22Rv1 (cell line): ENCODE results near the gene GCAT.

Experiments used
- H3K27ac ChIP-seq: fragments of 450-650 bp; 2 replicates; pipeline ENCODE4 v1.5.1; 2017
- ZFX ChIP-seq: fragments of 450-650 bp; IDR thresholded peaks from 2 replicates; pipeline ENCODE4 v1.6.1; 2017; ENCODE audit warnings: antibody characterized with exemption, borderline replicate concordance
- TF ChIP-seq, protein P1 (sequence below): fragments of 450-650 bp; IDR thresholded peaks from 2 replicates; pipeline ENCODE4 v1.5.1; 2017; ENCODE audit warnings: mild to moderate bottlenecking

The GCAT gene

DNA sequence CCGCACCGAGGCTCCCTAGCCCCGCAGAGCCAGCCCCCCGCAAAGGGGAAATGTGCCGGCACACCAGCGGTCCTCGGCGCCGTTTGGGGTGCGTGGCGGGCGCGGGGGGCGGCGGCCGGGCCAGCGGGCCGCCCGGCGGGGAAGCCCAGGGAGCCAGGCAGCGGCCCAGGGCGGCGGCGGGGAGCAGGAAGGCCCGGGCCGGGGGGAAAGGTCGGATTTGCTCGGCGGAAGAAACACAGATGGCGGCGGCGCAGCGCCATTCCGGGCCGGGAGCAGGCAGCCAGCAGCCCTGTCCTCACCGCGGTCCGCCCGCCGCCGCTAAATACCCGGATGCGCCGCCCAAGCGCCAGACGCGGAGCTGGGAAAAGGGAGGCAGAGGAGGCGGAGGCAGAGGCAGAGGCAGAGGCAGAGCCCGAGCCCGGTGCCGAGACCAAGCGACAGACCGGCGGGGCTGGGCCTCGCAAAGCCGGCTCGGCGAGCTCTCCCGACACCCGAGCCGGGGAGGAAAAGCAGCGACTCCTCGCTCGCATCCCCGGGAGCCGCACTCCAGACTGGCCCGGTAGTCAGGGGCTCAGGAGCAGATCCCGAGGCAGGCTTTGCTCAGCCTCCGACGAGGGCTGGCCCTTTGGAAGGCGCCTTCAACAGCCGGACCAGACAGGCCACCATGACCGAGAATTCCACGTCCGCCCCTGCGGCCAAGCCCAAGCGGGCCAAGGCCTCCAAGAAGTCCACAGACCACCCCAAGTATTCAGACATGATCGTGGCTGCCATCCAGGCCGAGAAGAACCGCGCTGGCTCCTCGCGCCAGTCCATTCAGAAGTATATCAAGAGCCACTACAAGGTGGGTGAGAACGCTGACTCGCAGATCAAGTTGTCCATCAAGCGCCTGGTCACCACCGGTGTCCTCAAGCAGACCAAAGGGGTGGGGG is 2.6 kb upstream of the GCAT start:
- H3K27ac ChIP-seq = peak overlapping the region; percentile 97
- TF ChIP-seq, protein P1, sequence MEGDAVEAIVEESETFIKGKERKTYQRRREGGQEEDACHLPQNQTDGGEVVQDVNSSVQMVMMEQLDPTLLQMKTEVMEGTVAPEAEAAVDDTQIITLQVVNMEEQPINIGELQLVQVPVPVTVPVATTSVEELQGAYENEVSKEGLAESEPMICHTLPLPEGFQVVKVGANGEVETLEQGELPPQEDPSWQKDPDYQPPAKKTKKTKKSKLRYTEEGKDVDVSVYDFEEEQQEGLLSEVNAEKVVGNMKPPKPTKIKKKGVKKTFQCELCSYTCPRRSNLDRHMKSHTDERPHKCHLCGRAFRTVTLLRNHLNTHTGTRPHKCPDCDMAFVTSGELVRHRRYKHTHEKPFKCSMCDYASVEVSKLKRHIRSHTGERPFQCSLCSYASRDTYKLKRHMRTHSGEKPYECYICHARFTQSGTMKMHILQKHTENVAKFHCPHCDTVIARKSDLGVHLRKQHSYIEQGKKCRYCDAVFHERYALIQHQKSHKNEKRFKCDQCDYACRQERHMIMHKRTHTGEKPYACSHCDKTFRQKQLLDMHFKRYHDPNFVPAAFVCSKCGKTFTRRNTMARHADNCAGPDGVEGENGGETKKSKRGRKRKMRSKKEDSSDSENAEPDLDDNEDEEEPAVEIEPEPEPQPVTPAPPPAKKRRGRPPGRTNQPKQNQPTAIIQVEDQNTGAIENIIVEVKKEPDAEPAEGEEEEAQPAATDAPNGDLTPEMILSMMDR = no peak
- no peak for TF ChIP-seq ZFX

DNA sequence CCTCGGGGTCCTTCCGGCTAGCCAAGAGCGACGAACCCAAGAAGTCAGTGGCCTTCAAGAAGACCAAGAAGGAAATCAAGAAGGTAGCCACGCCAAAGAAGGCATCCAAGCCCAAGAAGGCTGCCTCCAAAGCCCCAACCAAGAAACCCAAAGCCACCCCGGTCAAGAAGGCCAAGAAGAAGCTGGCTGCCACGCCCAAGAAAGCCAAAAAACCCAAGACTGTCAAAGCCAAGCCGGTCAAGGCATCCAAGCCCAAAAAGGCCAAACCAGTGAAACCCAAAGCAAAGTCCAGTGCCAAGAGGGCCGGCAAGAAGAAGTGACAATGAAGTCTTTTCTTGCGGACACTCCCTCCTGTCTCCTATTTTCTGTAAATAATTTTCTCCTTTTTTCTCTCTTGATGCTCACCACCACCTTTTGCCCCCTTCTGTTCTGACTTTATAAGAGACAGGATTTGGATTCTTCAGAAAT is 1.9 kb upstream of the GCAT start:
- no peak for TF ChIP-seq ZFX
- TF ChIP-seq, protein P1 = no peak
- H3K27ac ChIP-seq = peak overlapping the region; percentile 97

GRCh38 chr22:37806409-37807333 is 1.1 kb upstream of the GCAT start:
- H3K27ac ChIP-seq = peak overlapping the region; percentile 97
- TF ChIP-seq ZFX = no peak
- TF ChIP-seq, protein P1 = 0 out of 2 replicates have a peak, but pooled peaks have one; percentile 7

GRCh38 chr22:37808294-37808657 is 542 bp downstream of the GCAT start:
- peak overlapping the region; percentile 97 for H3K27ac ChIP-seq
- no peak for TF ChIP-seq ZFX
- TF ChIP-seq, protein P1 = no peak

DNA sequence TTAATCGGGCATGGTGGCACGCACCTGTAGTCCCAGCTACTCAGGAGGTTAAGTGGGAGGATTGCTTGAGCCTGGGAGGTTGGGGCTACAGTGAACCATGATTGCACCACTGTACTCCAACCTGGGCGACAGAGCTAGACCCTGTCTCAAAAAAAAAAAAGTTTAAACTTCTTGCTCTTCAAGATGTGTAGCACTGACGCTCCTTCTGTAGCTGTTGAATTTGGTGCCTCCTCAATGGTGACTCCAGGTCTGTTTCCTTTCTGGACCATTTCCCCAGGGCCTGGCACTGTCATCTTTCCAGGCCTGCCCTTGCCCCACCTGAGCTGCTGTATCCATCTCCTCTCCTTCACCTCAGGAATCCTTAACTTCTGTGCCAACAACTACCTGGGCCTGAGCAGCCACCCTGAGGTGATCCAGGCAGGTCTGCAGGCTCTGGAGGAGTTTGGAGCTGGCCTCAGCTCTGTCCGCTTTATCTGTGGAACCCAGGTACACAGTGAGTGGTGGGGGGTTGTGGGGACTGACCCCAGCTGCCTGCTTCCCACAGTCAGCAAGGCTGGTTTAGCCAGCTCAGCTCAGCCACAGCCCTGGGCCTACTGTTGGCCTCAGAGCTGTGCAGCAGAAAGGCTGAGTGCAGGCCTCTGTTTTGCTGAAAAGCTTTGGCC is 2.1 kb downstream of the GCAT start:
- H3K27ac ChIP-seq = no peak overlapping the region
- no peak for TF ChIP-seq ZFX
- TF ChIP-seq, protein P1 = no peak

DNA sequence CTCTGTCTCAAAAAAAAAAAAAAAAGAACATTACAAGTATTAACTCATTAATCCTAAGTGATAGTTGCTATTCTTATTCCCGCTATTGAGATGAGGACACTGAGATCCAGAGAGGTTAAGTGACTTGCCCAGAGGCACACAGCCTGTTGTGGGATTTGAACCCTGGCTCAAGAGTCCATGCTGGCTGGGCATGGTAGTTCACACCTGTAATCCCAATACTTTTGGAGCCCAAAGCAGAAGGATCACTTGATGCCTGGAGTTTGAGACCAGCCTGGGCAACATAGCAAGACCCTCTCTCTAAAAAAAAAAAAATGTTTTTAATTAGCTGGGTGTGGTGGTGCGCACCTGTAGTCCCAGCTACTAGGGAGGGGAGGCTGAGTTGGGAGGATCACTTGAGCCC is 4.1 kb downstream of the GCAT start:
- TF ChIP-seq, protein P1 = no peak
- no peak for TF ChIP-seq ZFX
- H3K27ac ChIP-seq = no peak overlapping the region
